ENCODE data around the gene TENM3.

TENM3 gene

GRCh38 chr4:182202650-182203049 lies 40.6 kb upstream of the TENM3 start (continued):
- TF ChIP-seq ZNF280D (tag by site-specific recombination; IDR thresholded peaks at IDR 0.05) (no peak), ZNF843 (tag by site-specific recombination; IDR thresholded peaks at IDR 0.05) (no peak), PATZ1 (tag by site-specific recombination; IDR thresholded peaks at IDR 0.05) (no peak), ZNF391 (tag by site-specific recombination; IDR thresholded peaks at IDR 0.05; ENCODE audit: borderline replicate concordance, low read depth) (no peak), ZFHX2 (tag by site-specific recombination; conservative IDR thresholded peaks at IDR 0.05) (no peak), SCRT2 (tag by site-specific recombination; IDR thresholded peaks at IDR 0.05) (no peak), ZNF112 (tag by site-specific recombination; IDR thresholded peaks at IDR 0.05) (no peak), ZBTB20 (tag by site-specific recombination; IDR thresholded peaks at IDR 0.05) (no peak), ZEB2 (tag by site-specific recombination; IDR thresholded peaks at IDR 0.05) (no peak), ATF2 (tag by site-specific recombination; IDR thresholded peaks at IDR 0.05; ENCODE audit: low read depth) (no peak), ZBTB1 (tag by site-specific recombination; IDR thresholded peaks at IDR 0.05) (no peak), ZNF514 (tag by site-specific recombination; IDR thresholded peaks at IDR 0.05) (no peak)

GRCh38 chr4:182203872-182204411 lies 39.3 kb upstream of the TENM3 start:
- H3K9me3 ChIP-seq (ENCODE audit: control insufficient read depth, insufficient read depth, low read depth, low read length), result no peaks in the 10 kb centered on the region
- H3K27ac ChIP-seq (ENCODE audit: extremely low read depth, low read depth, low read length), result no peak overlapping the region
- ChIA-PET POLR2A (no interaction called here), CTCF (no interaction called here)
- TF ChIP-seq ZNF701 (tag by site-specific recombination; IDR thresholded peaks at IDR 0.05) (no peak), ZNF416 (tag by site-specific recombination; IDR thresholded peaks at IDR 0.05) (no peak), ZNF660 (tag by site-specific recombination; IDR thresholded peaks at IDR 0.05) (no peak), FEZF1 (tag by site-specific recombination; IDR thresholded peaks at IDR 0.05) (no peak), ZNF585B (tag by site-specific recombination; IDR thresholded peaks at IDR 0.05) (no peak), ZNF248 (tag by site-specific recombination; IDR thresholded peaks at IDR 0.05) (no peak), ZNF707 (tag by site-specific recombination; IDR thresholded peaks at IDR 0.05) (no peak), ZNF48 (tag by site-specific recombination; IDR thresholded peaks at IDR 0.05) (no peak), ZNF157 (tag by site-specific recombination; IDR thresholded peaks at IDR 0.05) (no peak), ZNF311 (tag by site-specific recombination; IDR thresholded peaks at IDR 0.05; ENCODE audit: borderline replicate concordance) (no peak), ZBTB7A (tag by site-specific recombination; IDR thresholded peaks at IDR 0.05; ENCODE audit: low read depth) (no peak), ZBTB6 (tag by site-specific recombination; IDR thresholded peaks at IDR 0.05) (no peak)
- no peaks in the 10 kb centered on the region for H3K36me3 ChIP-seq (ENCODE audit: control insufficient read depth in 2 of 2, insufficient read depth in 1 of 2, low read length in 2 of 2)
- H3K4me3 ChIP-seq (ENCODE audit: low read depth, low read length), result no peak overlapping the region
- H3K4me1 ChIP-seq (ENCODE audit: control insufficient read depth, insufficient read depth, low read length), result peaks cover 4% of the 10 kb centered on the region; the same call in 1 of the 2 replicates
